RPMI7951 (cell line): Measurements from ENCODE around the gene CALD1. TPM values are rescaled to one million over a fixed set of nuclear protein-coding genes. Genes with fewer than 3 reads are reported as not detected.
A peak's percentile ranks its signal among the peaks of the same experiment; 100 is the strongest.

ENCODE experiments used
- DNase-seq: peaks from one replicate; pipeline ENCODE4 v3.0.0-alpha.2; 2012; ENCODE audit warnings: low read depth
- total RNA-seq: library from RNA; depleted of rRNA; stranded (reverse); fragments of >200 nt; shearing (Covaris generic); gene quantifications from 2 replicates; pipeline ENCODE4 v1.2.3, GENCODE V29; 2014

CALD1 gene
- total RNA-seq, 1 experiment from 2014 or later: 259 TPM

- no peak for DNase-seq
Observed at GRCh38 chr7:134926396-134926795, 147.0 kb downstream of the CALD1 start.

GRCh38 chr7:134927076-134927475, 147.6 kb downstream of the CALD1 start:
- DNase-seq: no peak

DNA sequence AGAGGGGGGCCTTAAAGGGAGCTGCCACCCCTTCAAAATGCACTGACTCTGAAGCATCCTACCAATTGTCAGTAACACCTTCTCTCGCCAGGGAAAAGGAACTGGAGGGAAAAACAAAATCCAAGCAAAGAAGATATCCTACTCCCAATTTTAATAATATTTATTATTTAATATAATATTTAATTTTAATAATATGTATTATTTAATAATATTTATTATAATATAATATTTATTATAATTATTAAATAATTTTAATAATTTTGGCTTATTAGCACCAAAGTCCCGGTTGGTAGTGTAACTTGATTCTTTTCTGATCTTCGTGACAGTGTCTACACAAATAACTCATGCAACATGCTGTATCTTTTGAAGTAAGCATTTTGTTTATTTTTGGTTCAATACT, 148.3 kb downstream of the CALD1 start:
- DNase-seq: no peak

GRCh38 chr7:134928554-134928953, 149.1 kb downstream of the CALD1 start:
- DNase-seq: no peak

- peak; percentile 31 for DNase-seq
Observed at GRCh38 chr7:134931487-134931886, 152.1 kb downstream of the CALD1 start.

DNA sequence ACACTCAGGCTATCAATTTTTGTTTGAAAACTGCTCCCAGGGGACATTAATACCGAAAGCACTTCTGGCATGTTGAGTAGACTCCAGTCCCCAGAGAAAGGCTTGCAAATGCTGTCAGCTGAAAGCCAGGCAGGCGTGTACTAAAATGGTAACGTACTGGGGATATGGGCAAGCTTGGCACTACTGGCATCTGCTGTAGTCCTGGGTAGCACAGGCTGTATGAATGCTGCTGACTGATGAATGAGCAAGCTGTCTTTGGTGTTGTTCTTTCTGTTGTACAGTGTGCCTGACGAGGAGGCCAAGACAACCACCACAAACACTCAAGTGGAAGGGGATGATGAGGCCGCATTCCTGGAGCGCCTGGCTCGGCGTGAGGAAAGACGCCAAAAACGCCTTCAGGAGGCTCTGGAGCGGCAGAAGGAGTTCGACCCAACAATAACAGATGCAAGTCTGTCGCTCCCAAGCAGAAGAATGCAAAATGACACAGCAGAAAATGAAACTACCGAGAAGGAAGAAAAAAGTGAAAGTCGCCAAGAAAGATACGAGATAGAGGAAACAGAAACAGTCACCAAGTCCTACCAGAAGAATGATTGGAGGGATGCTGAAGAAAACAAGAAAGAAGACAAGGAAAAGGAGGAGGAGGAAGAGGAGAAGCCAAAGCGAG, 153.4 kb downstream of the CALD1 start:
- DNase-seq: no peak

DNA sequence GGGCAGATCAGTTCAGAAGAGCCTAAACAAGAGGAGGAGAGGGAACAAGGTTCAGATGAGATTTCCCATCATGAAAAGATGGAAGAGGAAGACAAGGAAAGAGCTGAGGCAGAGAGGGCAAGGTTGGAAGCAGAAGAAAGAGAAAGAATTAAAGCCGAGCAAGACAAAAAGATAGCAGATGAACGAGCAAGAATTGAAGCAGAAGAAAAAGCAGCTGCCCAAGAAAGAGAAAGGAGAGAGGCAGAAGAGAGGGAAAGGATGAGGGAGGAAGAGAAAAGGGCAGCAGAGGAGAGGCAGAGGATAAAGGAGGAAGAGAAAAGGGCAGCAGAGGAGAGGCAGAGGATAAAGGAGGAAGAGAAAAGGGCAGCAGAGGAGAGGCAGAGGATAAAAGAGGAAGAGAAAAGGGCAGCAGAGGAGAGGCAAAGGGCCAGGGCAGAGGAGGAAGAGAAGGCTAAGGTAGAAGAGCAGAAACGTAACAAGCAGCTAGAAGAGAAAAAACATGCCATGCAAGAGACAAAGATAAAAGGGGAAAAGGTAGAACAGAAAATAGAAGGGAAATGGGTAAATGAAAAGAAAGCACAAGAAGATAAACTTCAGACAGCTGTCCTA, 154.1 kb downstream of the CALD1 start:
- DNase-seq: no peak

GRCh38 chr7:134935701-134936100, 156.3 kb downstream of the CALD1 start:
- no peak for DNase-seq

- DNase-seq: no peak
Observed at GRCh38 chr7:134936893-134937510, 157.6 kb downstream of the CALD1 start.

DNA sequence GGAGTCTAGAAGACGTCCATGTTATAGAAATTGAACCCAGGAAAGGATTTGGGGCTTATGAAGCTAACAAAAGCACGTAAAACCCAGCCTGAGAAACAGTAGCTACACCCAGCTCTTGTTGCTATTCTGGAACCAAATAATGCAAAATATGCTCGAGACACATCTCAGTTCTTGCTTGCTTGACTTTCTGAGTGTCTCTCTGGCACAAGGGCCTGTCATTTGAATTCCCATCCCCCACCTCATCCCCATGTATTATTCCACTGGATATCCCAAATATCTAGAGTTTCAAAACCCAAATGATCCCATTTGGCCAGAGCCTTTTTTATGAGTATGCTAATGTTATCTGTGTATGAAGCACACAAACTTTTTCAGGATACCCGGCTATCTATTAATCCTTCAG, 158.7 kb downstream of the CALD1 start:
- no peak for DNase-seq

GRCh38 chr7:134939136-134939535, 159.7 kb downstream of the CALD1 start:
- DNase-seq: no peak

DNA sequence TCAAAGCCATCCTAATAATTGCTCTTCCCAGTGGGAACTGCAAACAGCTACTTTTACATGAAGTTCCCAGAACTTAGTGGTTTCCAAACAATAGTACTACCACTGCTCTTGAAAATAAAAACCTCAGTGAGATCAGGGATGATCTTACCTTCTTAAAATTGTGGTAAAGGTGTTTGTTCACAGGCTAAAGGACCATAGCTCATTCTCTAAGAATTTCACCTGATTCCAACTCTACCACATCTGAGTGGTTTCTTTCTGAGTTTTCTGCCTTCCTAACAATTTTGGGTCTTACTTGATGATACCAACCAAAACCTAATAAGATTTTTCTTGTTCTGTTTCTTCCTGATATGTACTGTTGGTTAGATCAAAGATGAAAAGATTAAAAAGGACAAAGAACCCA, 161.3 kb downstream of the CALD1 start:
- DNase-seq: no peak

DNA sequence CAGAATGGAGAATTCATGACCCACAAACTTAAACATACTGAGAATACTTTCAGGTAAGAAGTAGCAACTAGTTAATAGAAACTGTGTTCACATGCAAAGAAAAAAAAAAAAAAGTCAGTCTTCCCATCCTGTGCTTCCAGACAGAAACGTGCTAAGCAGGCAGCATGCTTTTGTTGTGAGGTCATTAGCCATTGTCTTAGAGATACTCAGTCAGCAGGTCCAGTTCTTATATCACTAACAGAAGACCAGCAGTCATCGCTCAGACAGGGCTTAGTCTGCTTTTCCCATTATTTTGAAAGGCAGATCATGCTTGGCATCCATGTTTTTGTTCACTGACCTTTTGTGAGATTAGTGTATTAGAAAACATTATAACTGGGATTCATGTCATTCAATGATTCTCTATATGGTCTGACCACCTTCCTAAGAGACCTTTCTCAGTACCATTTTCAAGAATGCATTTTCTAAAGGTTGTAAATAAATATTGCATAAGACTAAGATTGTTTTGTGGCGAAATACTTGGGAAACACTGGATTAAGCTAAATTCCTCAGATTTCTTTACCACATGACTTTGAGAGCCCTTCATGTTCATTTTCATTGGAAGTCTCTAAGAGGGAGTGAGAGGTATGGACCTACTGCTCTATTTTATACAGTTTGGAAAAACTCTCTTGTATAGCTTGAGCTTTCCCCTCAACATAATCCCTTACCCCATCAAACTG, 161.9 kb downstream of the CALD1 start:
- DNase-seq: peak; percentile 56

DNA sequence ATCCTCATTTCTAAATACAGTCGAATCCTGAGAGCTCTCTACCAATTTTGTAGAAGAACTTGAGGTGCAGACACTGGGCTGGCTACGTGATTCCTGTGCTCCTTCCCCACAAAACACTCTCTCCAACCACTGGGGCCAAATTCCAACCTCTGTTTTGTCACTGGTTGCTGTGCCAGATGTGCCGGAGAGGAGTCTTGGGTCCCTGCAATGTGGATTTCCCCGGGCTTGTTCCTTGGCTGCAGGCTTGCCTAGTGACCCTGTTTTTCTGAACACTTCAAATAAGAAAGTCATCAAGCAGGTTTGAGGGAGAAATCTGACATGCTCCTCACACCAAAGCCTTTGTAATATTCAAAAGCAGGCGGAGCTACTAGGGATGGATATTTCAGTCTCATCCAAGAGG, 162.5 kb downstream of the CALD1 start:
- DNase-seq: no peak

GRCh38 chr7:134942690-134943466, 163.4 kb downstream of the CALD1 start:
- DNase-seq: no peak

DNA sequence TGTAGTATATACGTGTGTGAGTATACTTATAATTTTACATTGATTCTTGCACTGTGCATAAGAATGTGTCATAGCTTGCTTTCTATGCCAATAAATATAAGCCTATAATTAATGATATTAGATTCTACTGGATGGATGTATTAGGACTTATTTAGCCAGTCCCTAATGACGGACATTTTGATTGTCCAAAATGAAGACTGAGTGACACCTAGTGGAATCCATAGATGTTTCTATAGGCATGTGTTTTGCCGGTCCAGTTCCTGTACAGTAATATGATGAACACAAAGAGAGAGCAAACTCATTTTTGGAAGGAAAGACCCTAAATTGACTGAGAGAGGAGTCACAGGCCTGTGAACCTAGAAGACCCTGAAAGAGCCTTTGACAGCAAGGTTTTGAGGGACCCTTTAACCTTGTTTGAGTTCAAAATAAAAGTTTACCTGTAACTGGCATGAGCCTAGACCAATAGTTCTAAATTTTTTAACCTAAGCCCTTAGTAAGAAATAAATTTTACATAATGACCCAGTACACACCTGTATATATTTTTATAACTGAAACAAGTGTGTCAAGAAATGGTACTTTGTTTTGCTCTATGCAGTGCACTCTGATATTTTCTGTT, 164.5 kb downstream of the CALD1 start:
- peak; percentile 35 for DNase-seq

DNA sequence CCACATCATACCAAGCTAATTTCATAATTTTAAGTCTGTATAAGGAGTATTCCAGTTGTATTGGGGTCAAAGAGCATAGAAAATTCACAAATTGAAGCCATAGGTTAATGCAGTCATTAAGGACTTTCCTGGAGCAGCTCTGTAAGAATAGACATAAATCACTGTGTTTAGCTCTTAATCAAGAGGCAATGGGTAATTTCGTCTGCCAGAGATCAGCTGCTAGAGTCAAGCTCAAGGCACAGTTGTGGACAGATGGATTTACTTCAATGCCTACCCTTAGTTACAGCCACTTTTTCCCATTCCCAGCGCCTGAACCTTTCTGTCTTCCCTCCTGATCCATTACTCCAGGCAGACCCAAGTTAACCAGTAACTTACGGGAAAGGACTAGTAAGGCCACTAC, 166.3 kb downstream of the CALD1 start:
- DNase-seq: no peak

- DNase-seq: no peak
Observed at GRCh38 chr7:134946260-134946659, 166.8 kb downstream of the CALD1 start.

DNA sequence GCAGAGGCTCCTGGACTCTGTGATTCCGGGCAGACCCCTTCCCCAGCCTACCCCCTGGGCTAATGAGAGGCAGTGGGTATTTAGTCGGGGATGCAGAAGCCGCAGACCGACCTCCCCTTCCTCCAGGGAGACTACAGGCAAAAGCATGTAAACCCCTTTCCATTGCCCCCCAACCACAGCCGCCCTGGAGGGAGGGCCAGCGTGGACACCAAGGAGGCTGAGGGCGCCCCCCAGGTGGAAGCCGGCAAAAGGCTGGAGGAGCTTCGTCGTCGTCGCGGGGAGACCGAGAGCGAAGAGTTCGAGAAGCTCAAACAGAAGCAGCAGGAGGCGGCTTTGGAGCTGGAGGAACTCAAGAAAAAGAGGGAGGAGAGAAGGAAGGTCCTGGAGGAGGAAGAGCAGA, 167.9 kb downstream of the CALD1 start:
- DNase-seq: no peak

DNA sequence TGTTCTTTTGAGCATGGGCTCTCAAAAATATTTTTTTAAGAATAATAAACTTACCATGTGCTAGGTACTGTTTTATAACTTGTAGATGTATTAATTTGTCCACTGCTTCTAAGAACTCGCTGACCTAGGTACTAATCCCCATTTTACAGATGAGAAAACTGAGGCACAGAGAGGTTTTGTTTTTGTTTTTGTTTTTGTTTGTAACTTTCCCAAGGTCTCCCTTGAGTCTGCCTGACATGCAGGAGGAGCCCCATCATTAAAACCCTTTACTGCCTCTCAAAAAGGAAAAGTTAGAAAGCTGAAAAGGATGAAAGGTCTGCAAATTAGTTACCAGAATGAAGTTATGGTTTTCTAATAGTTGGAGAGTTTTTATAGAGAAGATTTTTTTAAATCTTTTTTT, 168.4 kb downstream of the CALD1 start:
- DNase-seq: no peak

DNA sequence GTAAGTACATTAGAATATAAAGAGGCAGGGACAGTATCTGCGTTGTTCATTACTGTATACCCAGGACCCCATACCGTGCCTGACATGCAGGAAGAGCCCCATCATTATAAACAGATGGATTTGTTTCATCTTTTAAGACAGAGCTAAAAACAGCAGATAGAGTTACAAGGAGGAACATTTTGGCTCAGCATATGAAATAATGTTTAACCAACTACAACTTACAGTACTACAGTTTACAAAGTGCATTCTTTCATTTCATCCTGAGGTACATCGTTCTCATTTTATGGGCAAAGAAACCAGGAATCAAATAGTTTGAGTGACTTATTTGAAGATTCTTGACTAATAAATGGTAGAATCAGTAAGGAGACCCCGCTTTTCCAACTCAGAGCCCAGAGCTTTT, 168.8 kb downstream of the CALD1 start:
- DNase-seq: no peak

GRCh38 chr7:134948736-134949135, 169.3 kb downstream of the CALD1 start:
- DNase-seq: no peak
